Left colon (tissue), 2 donors: ENCODE results near the gene ADAM33. TPM values are rescaled to one million over a fixed set of nuclear protein-coding genes. Genes with fewer than 3 reads are reported as not detected.

Experiments used
- ATAC-seq: fragments of 200-7000 bp; cut with Tn5 transposase; one replicate; pipeline ENCODE4 v1.9.1; 2020; ENCODE audit warnings: mild to moderate bottlenecking, moderate library complexity
- DNase-seq, 2 donors: peaks; one replicate each; pipeline ENCODE4 v3.0.0-alpha.2; 2020
- intact Hi-C, 2 donors: fragments of 100-400 bp; cut with DNase I in 1 of 2; cut with micrococcal nuclease in 1 of 2; formaldehyde crosslinking; loops; one replicate each; pipeline versions ENCODE4 v1.11.2 to v1.14.0; 2022; cut with DNase I, micrococcal nuclease
- total RNA-seq, 2 donors: library from RNA; stranded (reverse); fragmentation: NEBNext Ultra II Directional; extraction: Animal tissue kit (Norgen Biotek cat#: 25700); gene quantifications; one replicate each; pipeline ENCODE4 v1.2.1, GENCODE V29; 2021
- donor health status: DM: no; HTN: no; CAD: no.
- donor health status: DM: yes; HTN: yes; CAD: no.

The ADAM33 gene
- total RNA-seq, 2 donors from 2014 or later = 6.4 to 20.7 TPM

DNA sequence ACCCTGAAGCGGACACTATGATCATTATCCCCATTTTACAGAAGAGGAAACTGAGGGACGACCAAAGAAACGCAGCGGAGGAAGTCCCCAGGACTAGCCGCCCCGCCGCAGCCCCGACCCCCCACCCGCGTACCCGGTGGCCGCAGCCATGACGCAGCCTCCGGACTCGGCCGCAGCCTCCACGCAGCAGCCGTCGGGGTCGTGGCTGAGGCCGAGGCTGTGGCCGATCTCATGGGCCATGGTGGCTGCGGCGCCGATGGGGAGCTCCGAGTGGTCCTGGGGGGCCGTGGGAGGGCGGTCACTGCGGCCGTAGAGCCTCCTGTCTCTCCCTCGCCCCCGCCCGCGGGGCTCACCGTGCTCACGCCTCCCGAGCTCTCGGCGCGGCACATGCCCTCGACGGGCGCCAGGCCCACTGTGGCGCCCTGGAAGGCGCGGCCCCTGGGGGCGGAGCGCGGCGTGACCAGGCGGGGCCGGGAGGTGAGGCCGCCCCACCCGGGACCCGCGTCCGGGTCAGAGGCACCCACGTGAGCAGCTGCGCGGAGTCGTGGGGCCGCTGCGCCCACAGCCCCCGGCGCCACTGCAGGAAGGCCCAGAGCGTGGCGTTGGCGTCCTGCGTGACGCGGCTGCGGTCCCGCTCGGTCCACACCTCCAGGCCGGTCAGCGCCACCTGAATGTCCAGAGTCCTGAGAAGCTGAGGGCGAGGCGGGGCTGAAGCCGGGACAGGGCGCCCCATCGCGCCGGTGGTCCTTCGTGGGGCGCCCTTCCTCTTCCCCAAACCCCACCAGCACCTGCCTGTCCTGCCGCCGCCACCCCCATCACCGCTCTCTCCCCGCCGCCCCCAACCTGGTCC, 8.4 kb downstream of the ADAM33 start:
- no peak for ATAC-seq
- DNase-seq = no peak
- intact Hi-C loops = no loop called here

- no peak for DNase-seq
- no peak for ATAC-seq
- intact Hi-C loops = no loop called here
Measured at GRCh38 chr20:3672547-3673171, 9.2 kb downstream of the ADAM33 start.

DNA sequence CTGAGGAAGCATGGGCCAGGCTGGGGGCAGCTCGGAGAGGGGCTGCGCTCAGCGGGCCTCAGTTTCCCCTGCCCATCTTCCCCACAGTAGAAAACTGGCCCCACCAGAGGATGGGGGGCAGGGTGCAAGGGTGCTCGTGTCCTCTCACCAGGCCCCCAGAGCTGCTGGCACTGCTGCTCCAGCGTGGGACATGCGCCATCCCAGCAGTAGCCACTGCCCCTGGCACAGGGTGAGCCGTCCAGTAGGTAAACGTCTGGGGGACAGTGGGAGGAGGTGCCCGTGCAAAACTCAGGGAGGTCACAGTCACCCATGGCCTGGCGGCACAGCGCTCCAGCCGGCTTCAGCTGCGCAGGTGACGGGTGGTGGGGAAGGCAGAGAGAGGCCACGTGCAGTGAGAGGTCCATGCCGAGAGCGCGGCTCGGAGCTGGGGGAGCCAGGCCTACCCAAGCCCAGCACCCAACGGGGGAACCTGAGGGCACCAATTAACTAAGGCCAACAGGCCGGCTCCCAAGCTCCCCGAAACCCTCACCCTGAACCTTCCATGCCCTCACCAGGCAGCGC, 9.7 kb downstream of the ADAM33 start:
- ATAC-seq (no peak), DNase-seq (no peak)
- intact Hi-C loops = no loop called here

- no peak for ATAC-seq
- intact Hi-C loops = no loop called here
- no peak for DNase-seq
Measured at GRCh38 chr20:3670945-3671344, 10.9 kb downstream of the ADAM33 start.

DNA sequence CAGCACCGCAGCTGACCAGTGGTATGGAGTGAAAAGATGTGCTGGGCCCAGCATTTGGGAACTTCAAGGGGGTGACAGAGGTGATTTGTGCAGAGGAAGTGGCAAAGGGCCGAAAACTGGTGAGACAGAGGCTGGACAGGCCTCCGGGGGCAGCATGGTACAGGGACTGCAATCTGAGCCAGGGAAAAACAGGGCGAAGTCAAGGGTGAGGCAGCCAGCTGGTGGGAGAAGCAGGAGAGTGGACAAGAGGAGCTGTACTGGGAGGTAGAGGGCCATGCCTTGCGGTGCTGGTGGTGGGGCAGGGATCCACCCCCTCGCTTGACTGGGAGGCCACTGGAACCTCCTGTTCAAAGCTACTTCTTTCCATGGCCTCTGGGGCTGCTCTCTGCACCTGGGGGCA, 11.3 kb downstream of the ADAM33 start:
- DNase-seq (no peak), ATAC-seq (no peak)
- intact Hi-C loops = no loop called here

DNA sequence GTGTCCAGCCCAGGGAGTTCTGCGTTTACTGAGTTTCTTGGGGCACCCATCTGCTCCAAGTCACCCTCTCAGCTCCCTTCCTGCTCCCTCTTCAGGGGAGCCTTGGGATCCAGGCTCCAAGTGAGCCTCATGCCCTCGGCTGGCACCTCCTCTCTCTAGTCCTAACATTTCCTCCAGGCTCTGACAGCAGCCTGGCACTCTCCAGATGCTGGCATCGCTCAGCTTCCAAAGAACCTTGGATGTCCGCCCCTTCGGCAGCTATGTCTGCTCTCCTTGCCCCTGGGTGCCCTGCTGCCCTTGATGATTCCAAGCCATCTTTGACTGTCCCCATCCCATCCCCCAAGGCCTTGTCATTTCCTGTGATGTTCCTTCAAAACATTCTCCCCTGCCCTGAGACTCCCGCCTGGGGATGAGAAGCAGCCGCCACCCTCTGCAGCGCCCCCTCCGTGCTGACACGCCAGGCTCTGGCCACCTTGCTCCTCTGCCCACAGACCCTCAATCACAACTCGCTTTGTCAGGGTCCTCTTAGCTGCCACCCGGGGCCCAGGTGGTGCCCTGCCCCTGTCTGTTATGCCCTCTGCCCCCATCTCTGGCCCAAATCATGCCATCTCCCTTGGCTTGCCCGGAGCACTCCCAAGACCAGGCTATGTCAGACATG, 12.0 kb downstream of the ADAM33 start:
- DNase-seq (no peak), ATAC-seq (no peak)
- intact Hi-C loops = no loop called here

DNA sequence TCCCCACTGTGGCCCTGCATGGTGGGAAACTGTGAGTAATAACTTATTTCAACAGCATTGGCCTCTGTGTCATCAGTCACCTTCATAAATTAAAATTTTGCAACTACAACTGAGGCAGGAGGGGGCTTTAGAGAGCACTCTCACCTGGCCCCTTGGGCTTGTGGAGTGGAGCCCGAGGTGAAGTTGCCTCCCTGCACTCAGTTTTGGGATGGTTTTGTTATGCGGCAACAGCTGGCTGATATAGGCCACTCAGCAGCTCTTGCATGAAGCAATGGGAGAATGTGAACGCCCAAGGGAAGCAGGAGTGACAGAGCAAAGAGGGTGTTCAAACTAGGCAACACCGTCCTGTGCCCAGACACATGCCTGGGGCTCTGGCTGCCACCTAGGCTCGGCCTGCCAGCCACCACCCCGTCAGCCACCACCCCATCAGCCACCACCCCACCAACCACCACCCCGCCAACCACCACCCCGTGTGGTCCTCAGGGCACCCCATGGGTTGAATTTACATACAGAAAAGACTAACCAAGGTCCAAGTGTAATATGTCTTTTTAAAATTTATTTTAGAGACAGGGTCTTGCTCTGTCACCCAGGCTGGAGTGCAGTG, 14.3 kb downstream of the ADAM33 start:
- ATAC-seq (no peak), DNase-seq (no peak)
- intact Hi-C loops = no loop called here

DNA sequence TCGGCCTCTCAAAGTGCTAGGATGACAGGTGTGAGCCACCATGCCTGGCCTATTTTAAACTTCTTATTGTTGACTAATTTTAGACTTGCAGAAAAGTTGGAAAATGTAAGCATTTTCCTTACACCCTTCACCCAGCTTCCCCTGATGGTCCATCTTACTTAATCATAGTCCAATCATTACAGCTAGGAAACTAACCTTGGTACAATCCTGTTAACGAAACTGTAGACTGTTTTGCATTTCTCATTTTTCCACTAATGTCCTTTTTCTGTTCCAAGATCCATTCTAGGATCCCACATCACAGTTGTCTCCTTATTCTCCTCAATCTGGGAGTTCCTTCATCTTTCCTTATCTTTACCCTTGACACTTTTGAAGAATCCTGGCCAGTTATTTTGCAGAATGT, 18.0 kb downstream of the ADAM33 start:
- DNase-seq (no peak), ATAC-seq (no peak)
- intact Hi-C loops = no loop called here

GRCh38 chr20:3663031-3663701, 18.6 kb downstream of the ADAM33 start, which contains the start of gene GFRA4:
Gene GFRA4, minus strand, starts transcription at chr20:3663399. Its CDS starts 0 bp downstream, at chr20:3663399.
- ATAC-seq (no peak), DNase-seq (no peak)
- intact Hi-C loops = no loop called here

DNA sequence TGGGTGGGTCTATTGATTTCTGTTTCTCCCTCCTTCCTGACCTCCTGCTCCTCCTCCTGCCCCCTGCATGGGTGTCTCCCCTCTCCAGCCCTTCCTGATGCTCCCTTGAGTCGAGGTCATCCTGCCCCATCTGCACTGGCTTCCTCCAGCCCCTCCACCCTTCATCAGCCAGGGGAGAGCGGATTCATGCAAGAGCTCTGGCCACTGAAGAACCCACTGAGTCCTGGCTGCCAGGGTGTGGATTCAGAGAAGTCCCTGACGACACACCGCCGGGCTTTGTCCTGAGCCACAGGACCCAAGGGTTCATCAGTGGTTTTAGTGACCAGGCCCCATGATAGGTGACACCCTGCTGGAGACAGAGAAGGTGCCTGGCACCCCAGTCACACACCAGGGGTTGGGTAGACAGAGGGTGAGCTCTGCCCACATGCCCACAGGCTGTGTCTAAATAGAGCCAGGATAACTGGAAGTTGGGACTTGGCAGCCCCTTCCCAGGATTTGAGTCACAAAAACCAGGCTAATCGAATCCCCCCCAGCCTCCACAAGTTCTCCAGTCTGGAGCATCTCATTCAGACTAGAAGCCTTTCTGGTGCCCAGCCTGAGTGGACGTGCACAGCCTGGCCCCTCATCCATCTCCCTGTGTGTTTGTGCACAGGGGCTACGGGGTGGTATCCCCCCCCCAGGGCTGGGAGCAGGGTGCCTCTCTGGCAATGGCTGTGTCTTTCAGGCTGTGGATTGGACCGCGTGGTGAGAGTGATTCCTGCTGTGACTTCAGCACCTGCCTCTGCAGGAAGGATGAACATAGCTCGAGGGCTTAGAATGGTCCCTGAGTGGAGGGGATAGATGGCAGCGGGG, 19.8 kb downstream of the ADAM33 start:
- ATAC-seq (no peak), DNase-seq (no peak)
- intact Hi-C loops = no loop called here

DNA sequence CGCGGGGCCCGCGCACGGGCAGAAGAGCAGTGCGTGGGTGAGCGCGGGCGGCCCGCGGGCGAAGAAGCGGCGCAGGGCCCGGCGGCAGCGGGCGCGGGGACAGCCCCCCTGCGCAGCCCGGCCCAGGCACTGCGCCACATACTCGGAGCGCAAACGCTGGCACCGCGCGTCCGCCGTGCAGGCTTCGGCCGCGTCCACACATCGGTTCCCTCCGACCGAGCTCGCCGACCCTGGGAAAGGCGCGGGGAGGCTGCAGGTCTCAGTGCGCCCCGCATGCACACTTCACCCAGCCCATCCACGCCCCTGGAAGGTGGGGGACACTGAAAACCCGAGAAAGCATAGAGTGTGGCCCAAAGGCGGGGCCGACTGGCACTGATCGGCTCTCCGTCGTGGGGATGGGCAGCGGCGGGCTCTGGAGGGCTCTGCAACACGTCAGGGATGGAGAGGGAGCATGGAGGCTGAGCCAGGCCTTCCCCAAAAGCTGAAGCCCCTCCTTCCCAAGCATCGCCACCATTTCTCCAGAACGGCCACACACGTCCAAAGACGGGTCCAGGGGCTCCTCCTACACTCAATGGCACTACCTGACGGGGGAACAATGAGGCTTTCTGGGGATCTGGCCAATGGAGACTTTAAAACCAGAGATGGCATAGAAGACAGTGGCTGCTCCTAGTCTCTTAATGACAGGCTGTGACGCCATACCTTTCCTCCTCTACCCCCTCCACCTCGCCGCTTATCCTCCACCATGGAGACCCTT, 20.6 kb downstream of the ADAM33 start:
- intact Hi-C loops = no loop called here
- DNase-seq (no peak), ATAC-seq (no peak)

GRCh38 chr20:3660262-3661059, 21.3 kb downstream of the ADAM33 start:
- DNase-seq (no peak), ATAC-seq (no peak)
- intact Hi-C loops = no loop called here

DNA sequence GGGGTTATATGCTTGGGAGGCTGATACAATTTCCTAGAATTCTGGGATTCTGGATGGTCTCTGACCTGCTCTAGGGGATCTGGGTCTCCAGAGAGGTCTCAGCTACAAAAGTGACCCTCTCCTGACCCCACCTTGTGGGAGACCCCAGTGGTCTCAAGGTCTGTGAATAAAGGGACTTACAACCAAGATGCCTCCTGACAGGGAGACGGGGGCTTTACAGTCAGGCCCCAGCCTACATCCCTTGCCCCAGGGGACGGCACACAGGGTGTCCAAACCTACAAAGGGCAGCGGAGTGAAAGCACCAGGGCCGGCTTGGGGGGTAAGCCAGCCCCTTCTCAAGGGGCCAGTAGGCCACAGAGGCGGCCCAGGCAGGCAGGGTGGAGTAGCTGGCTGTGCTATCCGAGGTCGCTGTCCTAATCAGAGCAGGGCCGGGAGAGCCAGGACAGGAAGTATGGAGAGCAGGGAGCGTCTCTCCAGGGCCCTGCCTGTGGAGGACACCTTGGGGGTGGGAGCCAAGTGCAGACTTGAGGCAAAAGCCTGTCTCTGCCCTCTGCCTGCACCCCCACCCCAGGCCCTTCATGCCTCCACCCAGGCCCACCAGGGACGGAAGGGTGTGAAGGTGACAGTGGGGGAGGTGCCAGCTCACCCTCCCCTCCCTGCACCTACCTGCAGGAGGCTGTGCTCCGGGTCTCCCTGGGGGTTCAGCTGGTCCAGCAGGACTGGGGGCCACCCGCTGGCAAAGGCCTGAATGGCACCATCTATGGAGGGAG, 22.1 kb downstream of the ADAM33 start:
- DNase-seq (no peak), ATAC-seq (no peak)
- intact Hi-C loops = no loop called here

GRCh38 chr20:3658716-3659491, 22.9 kb downstream of the ADAM33 start:
- intact Hi-C loops = no loop called here
- ATAC-seq = no peak
- no peak for DNase-seq
